K562 (cell line): ENCODE measurements around the gene NEUROG1. TPM values are rescaled to one million over a fixed set of nuclear protein-coding genes. Genes with fewer than 3 reads are reported as not detected.

ENCODE experiments used
- ATAC-seq: fragments of 200-7000 bp; cut with Tn5 transposase; 3 replicates; pipeline ENCODE4 v1.9.1; 2020; ENCODE audit warnings: moderate library complexity
- BruUV-seq: library from RNA; stranded (reverse); fragments of 400-500 nt; replicated peaks from 2 replicates; lab custom pipeline; 2021; lab: Mats Ljungman, UMichigan
- CTCF ChIA-PET: fragments of 300-600 bp; formaldehyde crosslinking; extraction: SDS; loops from one replicate; lab custom pipeline; 2021; ENCODE audit warnings: low intra/inter-chr PET ratio; lab: Yijun Ruan, JAX
- POLR2A ChIA-PET: fragments of 300-600, 350-650 bp; sonication (Branson Sonifier 250); formaldehyde crosslinking; extraction: SDS; loops from one replicate; lab custom pipeline; 2021; ENCODE audit warnings: antibody characterized with exemption, inconsistent platforms; lab: Yijun Ruan, JAX
- DNase-seq, 4 experiments: peaks; one replicate each; pipeline versions ENCODE4 v3.0.0 to v3.0.0-alpha.2; 2011 to 2018; ENCODE audit warnings: low spot score in 3 of 4, mixed read lengths in 3 of 4; ENCODE audit errors: extremely low read depth in 1 of 4
- FAIRE-seq: peaks from 2 replicates; lab custom pipeline; 2011; peaks lifted over from hg19 to GRCh38; lab: Jason Lieb, UNC
- H2AFZ ChIP-seq: 2 replicates; pipeline ENCODE4 v1.6.0; 2011; ENCODE audit warnings: low read depth, low read length, control low read depth, inconsistent platforms
- H3K27ac ChIP-seq: fragments of 200-600 bp; 3 replicates; pipeline ENCODE4 v1.8.0; 2011; ENCODE audit warnings: low read depth, mild to moderate bottlenecking, control low read depth, inconsistent platforms, low read length, moderate library complexity, mixed read lengths; ENCODE audit errors: extremely low read depth
- H3K27me3 ChIP-seq, 2 experiments: fragments of 300-600 bp in 1 of 2; 2 replicates in 1 of 2; 3 replicates in 1 of 2; pipeline versions ENCODE4 v1.6.0 to v1.8.0; 2011; ENCODE audit warnings: inconsistent platforms in 2 of 2, low read length in 2 of 2, mild to moderate bottlenecking in 1 of 2, mixed read lengths in 1 of 2, moderate library complexity in 1 of 2; ENCODE audit not compliant: control insufficient read depth in 2 of 2, insufficient read depth in 2 of 2
- H3K36me3 ChIP-seq: fragments of 300-600 bp; 3 replicates; pipeline ENCODE4 v1.8.0; 2011; ENCODE audit warnings: mild to moderate bottlenecking, low read length, inconsistent platforms; ENCODE audit not compliant: control insufficient read depth, insufficient read depth
- H3K4me1 ChIP-seq, 2 experiments: fragments of 200-600 bp in 1 of 2; replicated peaks in 1 of 2; 2 replicates in 1 of 2; 3 replicates in 1 of 2; pipeline versions ENCODE4 v1.5.1 to v1.8.0; 2011; ENCODE audit warnings: inconsistent platforms in 2 of 2, low read length in 2 of 2, mild to moderate bottlenecking in 1 of 2, mixed read lengths in 1 of 2, moderate library complexity in 1 of 2; ENCODE audit not compliant: control insufficient read depth in 2 of 2, insufficient read depth in 2 of 2
- H3K4me2 ChIP-seq: 2 replicates; pipeline ENCODE4 v1.6.1; 2011; ENCODE audit warnings: low read length, control low read depth, inconsistent platforms, mixed read lengths; ENCODE audit not compliant: insufficient read depth
- H3K4me3 ChIP-seq: fragments of 200-600 bp; sonication (generic), shearing (Covaris generic); 2 replicates; pipeline ENCODE4 v1.5.1; 2016; ENCODE audit warnings: control low read depth, inconsistent platforms
- H3K79me2 ChIP-seq: fragments of 200-600 bp; 3 replicates; pipeline ENCODE4 v1.8.0; 2011; ENCODE audit warnings: low read length, inconsistent platforms; ENCODE audit not compliant: control insufficient read depth, insufficient read depth
- H3K9ac ChIP-seq, 2 experiments: 2 replicates each; pipeline versions ENCODE4 v1.6.0 to v1.6.1; 2011; ENCODE audit warnings: low read depth in 2 of 2, low read length in 2 of 2, control low read depth in 1 of 2, inconsistent platforms in 1 of 2, mild to moderate bottlenecking in 1 of 2, mixed read lengths in 1 of 2; ENCODE audit not compliant: insufficient read depth in 1 of 2
- H3K9me1 ChIP-seq: one replicate; pipeline ENCODE4 v1.6.0; 2011; ENCODE audit warnings: inconsistent platforms, mild to moderate bottlenecking, low read length, moderate library complexity; ENCODE audit not compliant: control insufficient read depth, insufficient read depth
- H3K9me3 ChIP-seq: replicated peaks from 2 replicates; pipeline ENCODE4 v1.5.1; 2011; ENCODE audit warnings: low read depth, low read length, inconsistent platforms; ENCODE audit not compliant: control insufficient read depth, insufficient read depth
- H4K20me1 ChIP-seq: replicated peaks from 2 replicates; pipeline ENCODE4 v1.6.1; 2011; ENCODE audit warnings: low read length, inconsistent platforms, mixed read lengths; ENCODE audit not compliant: control insufficient read depth, insufficient read depth
- BDP1 ChIP-seq: IDR thresholded peaks from 3 replicates; pipeline ENCODE4 v1.6.1; 2011; ENCODE audit not compliant: insufficient read length, insufficient read depth
- ETV1 ChIP-seq: fragments of 450-650 bp; conservative IDR thresholded peaks from 2 replicates; pipeline ENCODE4 v1.6.1; 2016; ENCODE audit warnings: missing genetic modification characterization, control low read depth, low read depth, missing compliant biosample characterization
- HDAC3 ChIP-seq: fragments of 450-650 bp; IDR thresholded peaks from 2 replicates; pipeline ENCODE4 v1.6.1; 2018; ENCODE audit warnings: borderline replicate concordance, mild to moderate bottlenecking, moderate library complexity; ENCODE audit not compliant: partially characterized antibody
- PRMT5 ChIP-seq: sonication (generic); formaldehyde crosslinking; IDR thresholded peaks from 2 replicates; pipeline ENCODE4 v1.5.0; 2020; ENCODE audit warnings: missing genetic modification reagents
- SMARCE1 ChIP-seq: fragments of 450-650 bp; IDR thresholded peaks from 2 replicates; pipeline ENCODE4 v1.7.1; 2016; ENCODE audit warnings: mild to moderate bottlenecking
- TFAM ChIP-seq: fragments of 250-450 bp; sonication (Bioruptor Pico); conservative IDR thresholded peaks from 2 replicates; pipeline ENCODE4 v1.5.0; 2021; ENCODE audit warnings: mild to moderate bottlenecking, moderate library complexity
- WHSC1 ChIP-seq: IDR thresholded peaks from one replicate; pipeline ENCODE4 v1.6.1; 2012; ENCODE audit warnings: low read length, control low read depth, inconsistent platforms
- ZNF143 ChIP-seq: sonication (generic); formaldehyde crosslinking; IDR thresholded peaks from 2 replicates; pipeline ENCODE4 v1.9.0; 2022; ENCODE audit warnings: mild to moderate bottlenecking, missing genetic modification reagents
- ZNF699 ChIP-seq: fragments of 250-450 bp; sonication (Bioruptor Pico); IDR thresholded peaks from 2 replicates; pipeline ENCODE4 v1.8.0; 2021; ENCODE audit warnings: mild to moderate bottlenecking, moderate library complexity; ENCODE audit not compliant: insufficient replicate concordance
- ZNF77 ChIP-seq: fragments of 250-450 bp; sonication (Bioruptor Pico); IDR thresholded peaks from 2 replicates; pipeline ENCODE4 v1.5.0; 2020
- WGBS: fragments of 100-300 bp; shearing (Covaris generic); methylation state at CpG from one replicate; pipeline ENCODE4 v1.1.6; 2016; ENCODE audit warnings: low coverage, mixed read lengths; ENCODE audit not compliant: insufficient coverage; ENCODE audit errors: missing lambda C conversion rate; 5-methylcytosine and 5-hydroxymethylcytosine counted together
- in situ Hi-C: fragments of 300-500 bp; cut with MboI; formaldehyde crosslinking; loops from 4 replicates; pipeline ENCODE4 v1.15.0; 2018; ENCODE audit warnings: inconsistent platforms, mixed read lengths
- intact Hi-C: fragments of 100-400 bp; cut with micrococcal nuclease; formaldehyde crosslinking; loops from 2 replicates; pipeline ENCODE4 v1.14.2; 2022
- polyA plus RNA-seq, 8 experiments: library from polyadenylated mRNA; depleted of rRNA in 4 of 8; stranded (reverse) in 5 of 8; unstranded in 3 of 8; fragments of >200 nt; fragmentation: Nextera tagmentation in 2 of 8; fragmentation: Illumina TruSeq in 1 of 8; extraction: Ambion mirVana in 2 of 8; extraction: Trizol in 1 of 8; gene quantifications; 2 replicates each; pipeline versions ENCODE4 v1.2.1 to v1.2.3, GENCODE V29; 2011 to 2014; ENCODE audit warnings: inconsistent platforms in 1 of 8, missing spikeins in 1 of 8
- total RNA-seq, 7 experiments: library from RNA; depleted of rRNA in 6 of 7; stranded (reverse); fragments of >200 nt in 6 of 7; fragmentation: Illumina TruSeq in 2 of 7; extraction: Trizol in 2 of 7; gene quantifications; 2 replicates each; pipeline versions ENCODE4 v1.2.1 to v1.2.3, GENCODE V29; 2011 to 2021; ENCODE audit warnings: low replicate concordance in 1 of 7
- TF ChIP-seq, protein P1 (sequence below), 2 experiments: fragments of 450-650 bp; IDR thresholded peaks; 2 replicates each; pipeline ENCODE4 v1.6.1; 2016; ENCODE audit warnings: mild to moderate bottlenecking in 2 of 2, borderline replicate concordance in 1 of 2, low read depth in 1 of 2, moderate library complexity in 1 of 2
- TF ChIP-seq, protein P2 (sequence below): fragments of 450-650 bp; formaldehyde crosslinking; conservative IDR thresholded peaks from 2 replicates; pipeline ENCODE4 v1.4.0; 2022; ENCODE audit warnings: mild to moderate bottlenecking, missing genetic modification characterization

Gene NEUROG1
- total and polyA plus RNA-seq, 9 of the 15 experiments (the other 6 are each of a cell fraction or from before 2014, with no cell fraction given), result not detected

DNA sequence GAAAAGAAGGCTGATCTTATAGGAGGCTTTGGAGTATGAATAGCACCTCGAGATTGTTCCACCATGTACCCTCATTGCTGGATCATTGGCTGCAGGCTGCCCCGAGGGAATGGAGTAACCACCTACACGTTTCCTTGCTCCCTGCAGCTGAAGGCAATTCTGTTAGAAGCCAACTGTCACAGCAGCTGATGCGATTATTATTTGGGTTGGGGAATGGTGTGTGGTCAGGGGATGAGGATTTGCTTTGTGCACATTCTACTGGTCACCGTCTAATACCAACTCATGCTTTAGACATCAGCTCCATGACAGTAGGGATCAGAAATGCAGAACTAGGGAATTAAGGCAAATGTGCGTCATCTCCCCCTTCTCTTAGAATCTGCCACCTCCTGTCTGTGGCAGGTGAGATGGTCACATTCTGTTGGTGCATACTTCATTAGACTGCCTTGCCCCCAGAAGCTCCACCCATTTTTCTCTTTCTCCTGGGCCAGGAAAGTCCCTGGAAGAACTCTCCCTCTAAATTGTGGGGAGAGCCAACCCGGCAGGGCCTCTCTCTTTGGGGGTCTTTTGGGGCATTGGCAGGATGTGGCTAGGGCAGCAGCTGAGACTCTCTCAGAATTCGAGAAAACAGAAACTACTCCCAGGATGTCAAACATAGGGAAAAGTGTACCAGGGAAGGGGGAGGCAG, 32.8 kb downstream of the NEUROG1 start:
- Histone ChIP-seq H3K36me3 (no peaks in the 10 kb centered on the region), H3K4me2 (no peak overlapping the region), H3K9me3 (no peaks in the 10 kb centered on the region), H2AFZ (no peak overlapping the region), H3K9me1 (no peaks in the 10 kb centered on the region), H3K9ac (no peak overlapping the region), H3K79me2 (no peaks in the 10 kb centered on the region), H3K4me3 (no peak overlapping the region), H4K20me1 (no peaks in the 10 kb centered on the region), H3K27ac (no peak overlapping the region), H3K27me3 (peaks cover 0 to 9% of the 10 kb centered on the region in 2 experiments; a peak in 1 of 5 replicates), H3K4me1 (peaks cover 0 to 9% of the 10 kb centered on the region in 2 experiments; a peak in 2 of 5 replicates)
- ATAC-seq, result no peak
- in situ Hi-C loops (no loop called here), intact Hi-C loops (no loop called here)
- ChIA-PET POLR2A (no interaction called here), CTCF (no interaction called here)
- no peak for DNase-seq
- no peak for FAIRE-seq
- BruUV-seq, result no TSS peak
- WGBS, result 10% methylated on average over 8 of the region's 8 CpGs
- TF ChIP-seq, protein P1, sequence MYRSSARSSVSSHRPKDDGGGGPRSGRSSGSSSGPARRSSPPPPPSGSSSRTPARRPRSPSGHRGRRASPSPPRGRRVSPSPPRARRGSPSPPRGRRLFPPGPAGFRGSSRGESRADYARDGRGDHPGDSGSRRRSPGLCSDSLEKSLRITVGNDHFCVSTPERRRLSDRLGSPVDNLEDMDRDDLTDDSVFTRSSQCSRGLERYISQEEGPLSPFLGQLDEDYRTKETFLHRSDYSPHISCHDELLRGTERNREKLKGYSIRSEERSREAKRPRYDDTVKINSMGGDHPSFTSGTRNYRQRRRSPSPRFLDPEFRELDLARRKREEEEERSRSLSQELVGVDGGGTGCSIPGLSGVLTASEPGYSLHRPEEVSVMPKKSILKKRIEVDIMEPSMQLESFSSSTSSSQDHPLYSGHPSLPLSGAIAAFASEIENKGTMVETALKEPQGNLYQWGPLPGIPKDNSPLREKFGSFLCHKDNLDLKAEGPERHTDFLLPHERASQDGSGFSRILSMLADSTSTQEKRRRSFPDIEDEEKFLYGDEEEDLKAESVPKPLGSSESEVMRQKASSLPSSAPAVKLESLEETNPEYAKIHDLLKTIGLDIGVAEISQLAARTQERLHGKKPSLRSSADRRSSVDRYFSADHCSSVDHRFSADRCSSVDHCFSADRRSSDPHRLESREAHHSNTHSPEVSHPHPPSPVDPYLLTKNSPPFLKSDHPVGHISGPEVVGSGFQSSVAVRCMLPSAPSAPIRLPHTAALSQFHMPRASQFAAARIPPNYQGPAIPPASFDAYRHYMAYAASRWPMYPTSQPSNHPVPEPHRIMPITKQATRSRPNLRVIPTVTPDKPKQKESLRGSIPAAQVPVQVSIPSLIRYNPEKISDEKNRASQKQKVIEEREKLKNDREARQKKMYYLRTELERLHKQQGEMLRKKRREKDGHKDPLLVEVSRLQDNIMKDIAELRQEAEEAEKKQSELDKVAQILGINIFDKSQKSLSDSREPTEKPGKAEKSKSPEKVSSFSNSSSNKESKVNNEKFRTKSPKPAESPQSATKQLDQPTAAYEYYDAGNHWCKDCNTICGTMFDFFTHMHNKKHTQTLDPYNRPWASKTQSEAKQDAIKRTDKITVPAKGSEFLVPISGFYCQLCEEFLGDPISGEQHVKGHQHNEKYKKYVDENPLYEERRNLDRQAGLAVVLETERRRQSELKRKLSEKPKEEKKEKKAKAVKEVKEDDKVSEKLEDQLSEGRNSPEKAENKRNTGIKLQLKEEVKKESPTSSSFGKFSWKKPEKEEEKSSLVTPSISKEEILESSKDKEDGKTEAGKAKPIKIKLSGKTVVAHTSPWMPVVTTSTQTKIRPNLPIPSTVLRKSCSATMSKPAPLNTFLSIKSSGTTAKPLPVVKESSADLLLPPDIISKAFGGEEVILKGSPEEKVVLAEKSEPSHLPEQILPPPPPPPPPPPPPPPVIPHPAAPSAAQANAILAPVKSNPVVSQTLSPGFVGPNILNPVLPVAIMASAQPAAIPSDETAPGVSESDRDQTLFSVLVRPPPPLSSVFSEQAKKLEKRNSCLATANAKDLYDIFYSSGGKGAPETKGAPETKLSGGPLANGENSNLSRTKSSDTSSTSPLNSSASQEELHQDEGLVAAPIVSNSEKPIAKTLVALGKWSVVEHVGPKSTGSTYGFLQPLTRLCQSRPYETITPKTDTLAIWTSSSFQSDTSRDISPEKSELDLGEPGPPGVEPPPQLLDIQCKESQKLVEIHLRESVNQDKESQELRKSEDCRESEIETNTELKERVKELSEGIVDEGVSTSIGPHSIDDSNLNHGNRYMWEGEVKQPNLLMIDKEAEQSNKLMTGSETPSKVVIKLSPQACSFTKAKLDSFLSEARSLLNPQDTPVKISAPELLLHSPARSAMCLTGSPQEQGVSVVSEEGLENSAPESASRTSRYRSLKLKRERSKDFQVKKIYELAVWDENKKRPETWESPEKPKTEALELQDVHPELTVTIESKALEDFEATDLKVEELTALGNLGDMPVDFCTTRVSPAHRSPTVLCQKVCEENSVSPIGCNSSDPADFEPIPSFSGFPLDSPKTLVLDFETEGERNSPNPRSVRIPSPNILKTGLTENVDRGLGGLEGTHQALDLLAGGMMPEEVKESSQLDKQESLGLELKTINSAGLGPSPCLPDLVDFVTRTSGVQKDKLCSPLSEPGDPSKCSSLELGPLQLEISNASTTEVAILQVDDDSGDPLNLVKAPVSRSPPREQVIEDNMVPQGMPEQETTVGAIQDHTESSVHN (IDR thresholded peaks at IDR 0.05; ENCODE audit: borderline replicate concordance in 1 of 2, low read depth in 1 of 2), result no peak
- TF ChIP-seq BDP1 (no peak), WHSC1 (no peak), TFAM (CRISPR knock-in tag) (no peak), ZNF699 (CRISPR knock-in tag) (no peak), ZNF143 (CRISPR knock-in tag) (no peak), SMARCE1 (no peak), ZNF77 (CRISPR knock-in tag) (no peak), ETV1 (tag) (no peak), HDAC3 (no peak), PRMT5 (CRISPR knock-in tag) (no peak)
- TF ChIP-seq, protein P2, sequence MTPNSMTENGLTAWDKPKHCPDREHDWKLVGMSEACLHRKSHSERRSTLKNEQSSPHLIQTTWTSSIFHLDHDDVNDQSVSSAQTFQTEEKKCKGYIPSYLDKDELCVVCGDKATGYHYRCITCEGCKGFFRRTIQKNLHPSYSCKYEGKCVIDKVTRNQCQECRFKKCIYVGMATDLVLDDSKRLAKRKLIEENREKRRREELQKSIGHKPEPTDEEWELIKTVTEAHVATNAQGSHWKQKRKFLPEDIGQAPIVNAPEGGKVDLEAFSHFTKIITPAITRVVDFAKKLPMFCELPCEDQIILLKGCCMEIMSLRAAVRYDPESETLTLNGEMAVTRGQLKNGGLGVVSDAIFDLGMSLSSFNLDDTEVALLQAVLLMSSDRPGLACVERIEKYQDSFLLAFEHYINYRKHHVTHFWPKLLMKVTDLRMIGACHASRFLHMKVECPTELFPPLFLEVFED (CRISPR knock-in tag), result no peak
